Esophagus muscularis mucosa (tissue), 4 donors: ENCODE measurements around the gene POF1B.

Experiments used
- EP300 ChIP-seq: sonication (generic); formaldehyde crosslinking; IDR thresholded peaks from one replicate; pipeline ENCODE4 v1.6.1; 2017; ENCODE audit warnings: antibody characterized with exemption
- POLR2A ChIP-seq: fragments of 450-650 bp; IDR thresholded peaks from one replicate; pipeline ENCODE4 v1.6.1; 2017; ENCODE audit warnings: antibody characterized with exemption, moderate library complexity, mild to moderate bottlenecking, low read depth
- POLR2AphosphoS5 ChIP-seq, 2 donors: sonication (generic); formaldehyde crosslinking; IDR thresholded peaks; one replicate each; pipeline ENCODE4 v1.6.1; 2017; ENCODE audit warnings: antibody characterized with exemption in 2 of 2
- TF ChIP-seq, protein P1 (sequence below), 3 experiments: fragments of 200-600 bp in 2 of 3; fragments of 450-650 bp in 1 of 3; sonication (generic) in 2 of 3; IDR thresholded peaks; one replicate each; pipeline ENCODE4 v1.5.1; 2017 to 2019; ENCODE audit warnings: antibody characterized with exemption in 3 of 3, mild to moderate bottlenecking in 2 of 3, moderate library complexity in 1 of 3

- TF ChIP-seq POLR2A (no peak), EP300 (no peak), POLR2AphosphoS5 (IDR thresholded peaks at IDR 0.05) (no peak)
- TF ChIP-seq, protein P1, sequence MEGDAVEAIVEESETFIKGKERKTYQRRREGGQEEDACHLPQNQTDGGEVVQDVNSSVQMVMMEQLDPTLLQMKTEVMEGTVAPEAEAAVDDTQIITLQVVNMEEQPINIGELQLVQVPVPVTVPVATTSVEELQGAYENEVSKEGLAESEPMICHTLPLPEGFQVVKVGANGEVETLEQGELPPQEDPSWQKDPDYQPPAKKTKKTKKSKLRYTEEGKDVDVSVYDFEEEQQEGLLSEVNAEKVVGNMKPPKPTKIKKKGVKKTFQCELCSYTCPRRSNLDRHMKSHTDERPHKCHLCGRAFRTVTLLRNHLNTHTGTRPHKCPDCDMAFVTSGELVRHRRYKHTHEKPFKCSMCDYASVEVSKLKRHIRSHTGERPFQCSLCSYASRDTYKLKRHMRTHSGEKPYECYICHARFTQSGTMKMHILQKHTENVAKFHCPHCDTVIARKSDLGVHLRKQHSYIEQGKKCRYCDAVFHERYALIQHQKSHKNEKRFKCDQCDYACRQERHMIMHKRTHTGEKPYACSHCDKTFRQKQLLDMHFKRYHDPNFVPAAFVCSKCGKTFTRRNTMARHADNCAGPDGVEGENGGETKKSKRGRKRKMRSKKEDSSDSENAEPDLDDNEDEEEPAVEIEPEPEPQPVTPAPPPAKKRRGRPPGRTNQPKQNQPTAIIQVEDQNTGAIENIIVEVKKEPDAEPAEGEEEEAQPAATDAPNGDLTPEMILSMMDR (IDR thresholded peaks at IDR 0.05) = no peak
Measured at GRCh38 chrX:85381602-85382001, 2.1 kb upstream of the POF1B start.
